ENCODE measurements around the gene PLA2G5.

Gene PLA2G5

GRCh38 chr1:20093303-20093702 lies 23.3 kb downstream of the PLA2G5 start:
- no peak for DNase-seq

- DNase-seq = no peak
These were observed 24.0 kb downstream of the PLA2G5 start for GRCh38 chr1:20093940-20094391.

GRCh38 chr1:20095564-20096434 lies 25.8 kb downstream of the PLA2G5 start:
- no peak for DNase-seq

- no peak for DNase-seq
These were observed 26.9 kb downstream of the PLA2G5 start for GRCh38 chr1:20096840-20097447.

GRCh38 chr1:20099533-20099932 lies 29.5 kb downstream of the PLA2G5 start:
- no peak for DNase-seq

GRCh38 chr1:20100632-20101355 lies 30.8 kb downstream of the PLA2G5 start:
- DNase-seq = no peak

- no peak for DNase-seq
These were observed 32.9 kb downstream of the PLA2G5 start for GRCh38 chr1:20102875-20103274.

- DNase-seq = no peak
These were observed 35.9 kb downstream of the PLA2G5 start for GRCh38 chr1:20105856-20106255.

- DNase-seq = no peak
These were observed 37.4 kb downstream of the PLA2G5 start for GRCh38 chr1:20107351-20107750.

GRCh38 chr1:20107796-20108195 lies 37.8 kb downstream of the PLA2G5 start:
- DNase-seq = no peak

GRCh38 chr1:20108366-20109123 lies 38.6 kb downstream of the PLA2G5 start:
- no peak for DNase-seq

GRCh38 chr1:20109223-20109856 lies 39.3 kb downstream of the PLA2G5 start:
- no peak for DNase-seq

GRCh38 chr1:20110679-20111078 lies 40.7 kb downstream of the PLA2G5 start:
- DNase-seq = no peak

- DNase-seq = no peak
These were observed 41.5 kb downstream of the PLA2G5 start for GRCh38 chr1:20111452-20111851.

GRCh38 chr1:20112279-20113000 lies 42.4 kb downstream of the PLA2G5 start:
- no peak for DNase-seq

GRCh38 chr1:20114021-20114648 lies 44.1 kb downstream of the PLA2G5 start:
- DNase-seq = no peak

GRCh38 chr1:20115479-20115878 lies 45.5 kb downstream of the PLA2G5 start:
- DNase-seq = no peak

GRCh38 chr1:20115916-20116315 lies 45.9 kb downstream of the PLA2G5 start:
- DNase-seq = no peak

GRCh38 chr1:20117236-20117635 lies 47.2 kb downstream of the PLA2G5 start:
- DNase-seq = no peak

GRCh38 chr1:20119347-20119746 lies 49.4 kb downstream of the PLA2G5 start, which contains the start of gene PLA2G2D:
Gene PLA2G2D, minus strand, starts transcription at chr1:20119536. Its CDS starts 38 bp downstream, at chr1:20119498.
- DNase-seq = no peak

GRCh38 chr1:20120796-20121195 lies 50.8 kb downstream of the PLA2G5 start:
- DNase-seq = no peak

All from activated CD4-positive, alpha-beta T cell treated with anti-CD3 and anti-CD28 coated beads for 1 hour (primary cell).